Neural progenitor cell (in vitro differentiated cells): ENCODE results near the gene PHLDB2. TPM values are rescaled to one million over a fixed set of nuclear protein-coding genes. Genes with fewer than 3 reads are reported as not detected.

Experiments used
- DNase-seq: peaks from one replicate; pipeline ENCODE4 v3.0.0-alpha.2; 2016; ENCODE audit warnings: low spot score
- H2AFZ ChIP-seq: fragments of 200-600 bp; sonication (generic); replicated peaks from 2 replicates; pipeline ENCODE4 v1.6.1; 2016; ENCODE audit warnings: antibody characterized with exemption
- H3F3A ChIP-seq: fragments of 200-600 bp; sonication (generic); 2 replicates; pipeline ENCODE4 v1.6.1; 2016; ENCODE audit warnings: antibody characterized with exemption, low read depth
- H3K27ac ChIP-seq: fragments of 200-600 bp; sonication (generic); 2 replicates; pipeline ENCODE4 v1.5.1; 2016; ENCODE audit warnings: mild to moderate bottlenecking
- H3K27me3 ChIP-seq: fragments of 200-600 bp; sonication (generic); 2 replicates; pipeline ENCODE4 v1.6.1; 2016; ENCODE audit warnings: mild to moderate bottlenecking, moderate library complexity
- H3K36me3 ChIP-seq: fragments of 200-600 bp; sonication (generic); 2 replicates; pipeline ENCODE4 v1.5.1; 2016
- H3K4me1 ChIP-seq: fragments of 200-600 bp; sonication (generic); 2 replicates; pipeline ENCODE4 v1.6.1; 2016; ENCODE audit warnings: mixed run types
- H3K4me2 ChIP-seq: fragments of 200-600 bp; sonication (generic); 2 replicates; pipeline ENCODE4 v1.6.1; 2016
- H3K4me3 ChIP-seq: fragments of 200-600 bp; sonication (generic); 2 replicates; pipeline ENCODE4 v1.5.1; 2016
- H3K79me2 ChIP-seq: fragments of 200-600 bp; sonication (generic); 2 replicates; pipeline ENCODE4 v1.6.1; 2016; ENCODE audit warnings: low read depth
- H3K9ac ChIP-seq: fragments of 200-600 bp; sonication (generic); 2 replicates; pipeline ENCODE4 v1.6.1; 2016
- H3K9me3 ChIP-seq: fragments of 200-600 bp; sonication (generic); 2 replicates; pipeline ENCODE4 v1.5.1; 2016; ENCODE audit warnings: low read depth
- H4K20me1 ChIP-seq: fragments of 200-600 bp; sonication (generic); 2 replicates; pipeline ENCODE4 v1.6.1; 2016; ENCODE audit warnings: low read depth
- H3K27ac Mint-ChIP-seq: 3 replicates; pipeline ENCODE4 v1.8.0; 2021; ENCODE audit warnings: mixed read lengths
- H3K27me3 Mint-ChIP-seq: 2 replicates; pipeline ENCODE4 v1.8.0; 2022; ENCODE audit warnings: low read depth, mild to moderate bottlenecking, inconsistent platforms, moderate library complexity, mixed read lengths; ENCODE audit not compliant: insufficient read depth
- H3K36me3 Mint-ChIP-seq: 3 replicates; pipeline ENCODE4 v1.8.0; 2021; ENCODE audit warnings: mixed read lengths
- H3K4me1 Mint-ChIP-seq: 3 replicates; pipeline ENCODE4 v1.8.0; 2021; ENCODE audit warnings: mixed read lengths
- H3K4me3 Mint-ChIP-seq: 3 replicates; pipeline ENCODE4 v1.8.0; 2021; ENCODE audit warnings: mild to moderate bottlenecking, moderate library complexity, mixed read lengths
- H3K9me3 Mint-ChIP-seq: 3 replicates; pipeline ENCODE4 v1.8.0; 2020; ENCODE audit warnings: mixed read lengths
- CTCF ChIP-seq: fragments of 200-600 bp; sonication (generic); IDR thresholded peaks from 2 replicates; pipeline ENCODE4 v1.5.1; 2017; ENCODE audit warnings: antibody characterized with exemption, mild to moderate bottlenecking
- EZH2 ChIP-seq: fragments of 200-600 bp; sonication (generic); IDR thresholded peaks from 2 replicates; pipeline ENCODE4 v1.6.1; 2017; ENCODE audit warnings: antibody characterized with exemption, mild to moderate bottlenecking, moderate library complexity
- EZH2phosphoT487 ChIP-seq: fragments of 200-600 bp; sonication (generic); IDR thresholded peaks from 2 replicates; pipeline ENCODE4 v1.6.1; 2017; ENCODE audit warnings: antibody characterized with exemption
- total RNA-seq: library from RNA; depleted of rRNA; stranded (reverse); fragments of >200 nt; gene quantifications from 2 replicates; pipeline ENCODE4 v1.2.3, GENCODE V29; 2015; ENCODE audit warnings: low replicate concordance

PHLDB2 gene
- total RNA-seq, 1 donor from 2014 or later, result 15.9 TPM

GRCh38 chr3:111971533-111972130, 112.6 kb downstream of the PHLDB2 start:
- TF ChIP-seq EZH2, result no peak
- TF ChIP-seq CTCF, result no peak
- TF ChIP-seq EZH2phosphoT487, result no peak
- no peaks in the 10 kb centered on the region for H3F3A ChIP-seq
- Mint-ChIP-seq H3K4me1 (peaks cover 21% of the 10 kb centered on the region), H3K4me3 (no peak overlapping the region), H3K9me3 (no peaks in the 10 kb centered on the region), H3K27me3 (no peaks in the 10 kb centered on the region), H3K27ac (peak overlapping the region; percentile 50), H3K36me3 (peaks cover 4% of the 10 kb centered on the region)
- no peak overlapping the region for H3K9ac ChIP-seq
- no peaks in the 10 kb centered on the region for H3K4me1 ChIP-seq
- no peaks in the 10 kb centered on the region for H3K27me3 ChIP-seq
- no peaks in the 10 kb centered on the region for H3K79me2 ChIP-seq
- H3K4me2 ChIP-seq, result no peak overlapping the region
- H3K27ac ChIP-seq, result no peak overlapping the region
- no peak for DNase-seq
- no peaks in the 10 kb centered on the region for H4K20me1 ChIP-seq
- no peak overlapping the region for H3K4me3 ChIP-seq
- H3K9me3 ChIP-seq, result no peaks in the 10 kb centered on the region
- no peak overlapping the region for H2AFZ ChIP-seq
- no peaks in the 10 kb centered on the region for H3K36me3 ChIP-seq

GRCh38 chr3:111972891-111973290, 113.8 kb downstream of the PHLDB2 start:
- H3K4me3 Mint-ChIP-seq, result no peak overlapping the region
- Histone ChIP-seq H2AFZ (no peak overlapping the region), H3K9ac (no peak overlapping the region), H3K27me3 (peaks cover under 1% of the 10 kb centered on the region), H4K20me1 (no peaks in the 10 kb centered on the region), H3K4me1 (no peaks in the 10 kb centered on the region), H3K4me2 (no peak overlapping the region), H3K27ac (no peak overlapping the region), H3K36me3 (no peaks in the 10 kb centered on the region), H3K9me3 (no peaks in the 10 kb centered on the region), H3K4me3 (no peak overlapping the region), H3K79me2 (no peaks in the 10 kb centered on the region), H3F3A (peaks cover 6% of the 10 kb centered on the region)
- peaks cover 4% of the 10 kb centered on the region for H3K36me3 Mint-ChIP-seq
- no peak for DNase-seq
- H3K27ac Mint-ChIP-seq, result no peak overlapping the region
- H3K4me1 Mint-ChIP-seq, result peaks cover 12% of the 10 kb centered on the region
- TF ChIP-seq EZH2 (no peak), EZH2phosphoT487 (no peak), CTCF (no peak)
- no peaks in the 10 kb centered on the region for H3K27me3 Mint-ChIP-seq
- no peaks in the 10 kb centered on the region for H3K9me3 Mint-ChIP-seq

- Histone ChIP-seq H3K36me3 (no peaks in the 10 kb centered on the region), H3K27me3 (peaks cover 5% of the 10 kb centered on the region), H3K9me3 (no peaks in the 10 kb centered on the region), H4K20me1 (no peaks in the 10 kb centered on the region), H3F3A (peaks cover 14% of the 10 kb centered on the region), H3K27ac (no peak overlapping the region), H3K4me2 (no peak overlapping the region), H3K79me2 (peaks cover 12% of the 10 kb centered on the region), H3K4me3 (no peak overlapping the region), H3K9ac (no peak overlapping the region), H3K4me1 (peaks cover 7% of the 10 kb centered on the region), H2AFZ (no peak overlapping the region)
- Mint-ChIP-seq H3K27me3 (no peaks in the 10 kb centered on the region), H3K4me3 (no peak overlapping the region), H3K27ac (no peak overlapping the region), H3K9me3 (no peaks in the 10 kb centered on the region), H3K36me3 (peaks cover 2% of the 10 kb centered on the region), H3K4me1 (peaks cover 21% of the 10 kb centered on the region)
- TF ChIP-seq CTCF, result no peak
- no peak for TF ChIP-seq EZH2
- TF ChIP-seq EZH2phosphoT487, result no peak
- no peak for DNase-seq
Measured at GRCh38 chr3:111975131-111975530, 116.1 kb downstream of the PHLDB2 start.
